GM12801 (cell line): Measurements from ENCODE around the gene RPP21.

Source experiments
- CTCF ChIP-seq: IDR thresholded peaks from one replicate; pipeline ENCODE4 v1.5.1; 2011; ENCODE audit warnings: control low read depth; ENCODE audit not compliant: insufficient read length; ENCODE audit errors: extremely low read depth

The RPP21 gene

GRCh38 chr6:30360139-30360538, 15.2 kb downstream of the RPP21 start:
- no peak for TF ChIP-seq CTCF

GRCh38 chr6:30361661-30362060, 16.7 kb downstream of the RPP21 start:
- TF ChIP-seq CTCF: no peak

GRCh38 chr6:30363459-30363858, 18.5 kb downstream of the RPP21 start:
- TF ChIP-seq CTCF: no peak

- no peak for TF ChIP-seq CTCF
Measured at GRCh38 chr6:30364591-30364990, 19.6 kb downstream of the RPP21 start.

- TF ChIP-seq CTCF: no peak
Measured at GRCh38 chr6:30378290-30378937, 33.5 kb downstream of the RPP21 start.

GRCh38 chr6:30380464-30380863, 35.5 kb downstream of the RPP21 start:
- no peak for TF ChIP-seq CTCF

GRCh38 chr6:30386166-30386565, 41.2 kb downstream of the RPP21 start:
- no peak for TF ChIP-seq CTCF
